NOMO-1 treated with DMSO at 0.1 percent for 48 hours (cell line): ENCODE data around the gene PLS1.
A peak's percentile ranks its signal among the peaks of the same experiment; 100 is the strongest.
"Not testable (repeated sequence)": the region's sequence is repeated elsewhere in the genome, so short reads cannot be mapped to it uniquely, and the experiment has no call there.

Experiments used
- DNase-seq: peaks from one replicate; lab custom pipeline; 2025; ENCODE audit not compliant: unreplicated experiment; lab: John Stamatoyannopoulos, UW

Gene PLS1

DNA sequence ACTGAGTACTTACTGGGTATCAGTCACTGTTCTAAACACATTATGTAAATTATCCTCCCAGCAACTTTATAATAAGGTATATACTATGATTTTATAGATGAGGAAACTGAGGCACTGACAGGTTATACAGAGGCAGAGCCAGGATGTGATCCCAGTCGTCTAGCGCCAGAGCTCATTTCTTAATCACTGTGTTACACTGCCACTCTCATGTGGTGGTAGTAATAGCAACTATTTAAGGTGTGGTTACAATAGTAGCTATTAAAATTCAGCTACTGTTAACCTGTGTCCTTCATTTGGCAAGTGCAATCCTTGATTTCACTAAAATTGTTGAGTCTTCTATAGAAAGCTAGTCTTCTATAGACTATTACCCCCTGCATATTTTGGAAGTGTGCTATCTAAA is 84.5 kb downstream of the PLS1 start:
- no peak for DNase-seq

DNA sequence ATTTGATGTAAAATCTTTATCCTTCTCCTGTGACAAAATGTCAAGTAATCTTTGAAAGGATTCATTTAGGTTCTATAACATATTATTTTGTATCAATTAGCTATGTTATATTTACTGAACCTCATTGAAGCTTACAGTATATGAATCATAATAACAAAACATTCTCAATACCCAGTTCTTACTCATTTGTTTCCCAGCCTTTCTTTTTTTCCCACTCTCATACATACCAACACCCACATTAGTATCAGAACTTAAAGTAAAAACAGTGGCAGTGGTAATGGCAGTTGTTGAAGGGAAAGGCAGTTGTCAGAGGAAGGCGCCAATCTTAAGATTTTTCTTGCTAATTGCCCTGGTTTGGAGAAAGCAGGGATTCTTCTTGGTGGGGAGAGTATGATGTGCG is 94.4 kb downstream of the PLS1 start:
- no peak for DNase-seq

DNA sequence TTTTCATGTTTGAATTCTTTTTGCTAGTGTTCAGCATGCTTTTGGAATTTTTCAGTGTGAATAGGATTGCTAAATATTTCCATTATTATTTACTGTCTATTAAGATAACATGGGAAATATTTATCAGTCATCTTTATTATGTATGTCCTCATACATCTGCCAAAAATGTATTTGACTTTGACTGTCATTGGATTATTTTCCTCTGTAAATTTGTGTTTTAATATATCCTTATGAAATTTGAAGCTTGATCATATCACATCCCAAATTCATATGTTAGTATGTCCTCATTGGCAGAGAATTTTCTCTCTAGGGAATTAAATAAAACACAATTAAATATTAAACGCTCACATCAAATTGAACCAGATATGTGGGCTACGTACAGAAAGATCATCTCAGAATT is 95.3 kb downstream of the PLS1 start:
- DNase-seq, result no peak

DNA sequence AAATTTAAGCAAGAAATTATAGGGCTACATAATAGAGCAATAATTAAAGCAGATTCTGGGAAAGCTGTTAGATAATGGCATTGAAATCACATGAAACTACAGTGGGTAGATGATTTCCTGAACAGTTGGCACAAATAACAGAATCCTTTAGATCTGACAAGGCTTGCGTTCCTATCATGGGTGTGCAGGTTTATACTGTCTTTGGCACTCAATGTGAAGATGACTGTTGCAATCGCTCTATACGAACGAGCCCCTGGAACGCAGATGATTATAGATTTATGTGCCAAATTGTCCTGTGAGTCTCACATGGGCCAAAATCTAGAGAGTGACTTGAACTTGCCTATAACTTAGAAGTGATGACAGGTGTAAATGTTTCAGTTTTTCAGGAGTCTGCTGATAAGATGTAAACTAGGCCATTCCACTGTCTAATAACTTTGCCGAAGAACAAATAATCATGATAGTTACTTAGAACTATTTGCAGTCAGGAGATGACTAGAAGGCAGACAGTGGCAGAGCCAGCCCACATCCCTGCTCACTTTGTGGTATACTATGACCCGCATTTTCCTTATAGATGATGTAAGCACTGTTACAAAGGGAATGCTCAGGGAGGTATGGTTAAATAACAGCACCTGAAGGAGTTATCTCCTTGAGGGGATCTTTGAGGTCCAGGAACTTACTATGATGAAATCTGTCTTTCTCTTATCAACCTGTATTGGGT is 97.1 kb downstream of the PLS1 start:
- no peak for DNase-seq

DNA sequence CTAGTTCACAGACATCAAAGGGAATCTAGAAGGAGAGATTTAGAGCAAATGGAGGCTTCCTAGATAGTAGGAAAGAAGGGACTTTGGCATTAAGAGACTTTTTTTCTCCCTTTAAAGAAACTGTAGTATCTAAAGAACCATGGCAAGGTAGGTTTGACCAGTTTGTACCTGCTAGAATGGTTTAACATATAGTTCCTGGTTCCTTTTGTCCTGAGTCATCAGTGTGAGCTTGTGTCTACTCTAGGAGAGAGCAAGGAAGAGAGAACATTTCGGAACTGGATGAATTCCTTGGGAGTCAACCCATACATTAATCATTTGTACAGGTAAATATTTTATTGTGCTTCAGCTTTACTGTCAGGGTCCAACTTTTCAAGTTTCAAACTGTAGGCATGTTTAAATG is 98.0 kb downstream of the PLS1 start:
- no peak for DNase-seq

DNA sequence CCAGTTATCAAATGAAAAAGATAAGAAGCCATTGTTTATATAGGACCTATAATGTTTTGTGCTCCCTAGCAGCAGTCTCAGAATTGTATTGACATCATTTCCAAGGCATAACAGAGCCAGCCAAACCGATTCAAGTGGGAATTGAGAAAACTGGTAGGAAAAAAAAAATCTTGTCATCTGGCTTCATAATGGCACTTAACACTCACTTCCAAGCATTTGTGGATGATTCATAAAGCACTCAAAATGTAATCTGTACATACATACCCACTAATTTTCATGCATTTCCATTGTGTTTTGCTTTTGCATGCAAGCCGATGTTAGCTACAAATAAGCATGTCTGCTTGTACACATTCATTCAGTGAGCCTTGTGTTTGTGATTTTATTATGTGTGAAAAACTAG is 109.0 kb downstream of the PLS1 start:
- no peak for DNase-seq

DNA sequence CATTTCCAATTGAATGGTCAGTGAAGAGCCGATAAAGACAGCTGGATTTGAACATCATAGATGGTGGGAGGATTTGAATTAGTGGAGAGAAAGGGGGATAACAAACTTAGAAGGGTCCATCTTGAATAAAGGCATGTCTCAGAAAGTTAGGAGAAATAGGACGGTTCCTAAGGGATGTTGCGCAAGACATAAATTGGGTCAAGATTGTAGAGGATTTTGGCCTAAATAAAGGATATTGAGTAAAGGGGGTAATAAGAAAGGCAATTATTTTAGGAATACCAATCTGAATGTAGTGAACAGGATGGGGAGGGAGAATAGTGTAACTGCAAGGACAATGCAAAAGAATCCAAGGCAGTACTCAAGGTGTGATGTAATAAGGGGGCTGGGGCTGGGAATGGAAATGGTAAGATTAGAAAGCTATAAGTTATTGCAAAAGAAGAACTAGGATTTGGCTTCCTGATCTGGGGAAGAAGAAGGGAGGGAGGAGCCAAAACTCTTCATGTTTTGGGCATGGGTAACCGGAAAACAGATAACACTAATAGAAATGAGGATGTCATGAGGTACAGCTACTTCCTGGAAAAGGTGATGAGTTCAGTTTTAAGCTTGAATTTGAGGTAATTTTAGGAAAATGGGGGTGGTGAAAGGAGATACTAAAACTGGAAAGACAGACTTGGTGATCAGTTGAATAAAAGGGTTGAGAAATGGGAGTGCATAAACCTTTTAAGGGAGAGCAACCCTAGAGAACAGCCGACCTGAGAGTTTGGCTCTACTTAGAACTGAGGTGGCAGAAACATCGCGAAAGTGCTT is 110.3 kb downstream of the PLS1 start:
- no peak for DNase-seq

DNA sequence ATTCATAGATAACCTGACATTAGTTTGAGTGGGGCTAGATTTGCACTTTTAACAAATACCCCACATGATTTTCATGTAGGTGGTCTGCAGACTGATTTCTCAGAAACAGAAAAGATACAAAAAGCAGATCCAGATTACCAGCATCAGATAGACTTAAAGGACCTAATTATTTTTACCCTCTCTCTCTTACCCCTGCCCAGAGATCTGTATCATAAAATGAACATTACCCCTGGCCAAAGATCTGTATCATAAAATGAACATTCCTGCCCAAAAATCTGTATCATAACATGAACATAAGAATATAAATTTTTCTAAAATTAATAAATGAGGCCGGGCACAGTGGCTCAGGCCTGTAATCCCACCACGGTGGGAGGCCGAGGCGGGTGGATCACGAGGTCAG is 113.0 kb downstream of the PLS1 start:
- DNase-seq, result no peak

DNA sequence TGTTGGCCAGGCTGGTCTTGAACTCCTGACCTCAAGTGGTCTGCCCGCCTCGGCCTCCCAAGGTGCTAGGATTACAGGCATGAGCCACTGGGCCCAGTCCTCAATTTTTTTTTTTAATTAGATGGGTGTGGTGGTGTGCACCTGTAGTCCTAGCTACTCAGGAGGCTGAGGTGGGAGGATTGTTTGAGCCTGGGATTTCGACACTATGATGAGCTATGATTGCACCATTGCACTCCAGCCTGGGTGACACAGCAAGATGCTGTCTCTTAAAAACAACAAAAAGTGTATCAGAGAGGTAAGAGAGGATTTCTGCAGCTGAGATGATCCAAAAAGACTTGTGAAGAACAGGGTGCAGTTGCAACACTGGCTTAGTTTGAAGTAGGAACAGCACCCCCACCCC is 118.7 kb downstream of the PLS1 start:
- not testable (repeated sequence) for DNase-seq

DNA sequence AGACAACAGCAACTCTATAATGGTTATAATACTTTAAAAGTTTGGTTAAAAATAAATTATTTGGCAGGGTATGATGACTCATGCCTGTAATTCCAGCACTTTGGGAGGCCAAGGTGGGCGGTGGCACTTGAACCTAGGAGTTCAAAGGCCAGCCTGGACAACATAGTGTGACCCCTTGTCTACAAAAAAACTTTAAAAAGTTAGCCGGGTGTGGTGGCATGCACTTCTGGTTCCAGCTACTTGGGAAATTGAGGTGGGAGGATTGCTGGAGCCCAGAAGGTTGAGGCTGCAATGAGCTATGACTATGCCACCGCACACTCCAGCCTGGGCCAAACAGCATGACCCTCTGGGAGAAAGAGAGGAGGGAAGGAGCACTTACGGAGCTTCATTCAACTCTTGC is 119.9 kb downstream of the PLS1 start:
- no peak for DNase-seq

DNA sequence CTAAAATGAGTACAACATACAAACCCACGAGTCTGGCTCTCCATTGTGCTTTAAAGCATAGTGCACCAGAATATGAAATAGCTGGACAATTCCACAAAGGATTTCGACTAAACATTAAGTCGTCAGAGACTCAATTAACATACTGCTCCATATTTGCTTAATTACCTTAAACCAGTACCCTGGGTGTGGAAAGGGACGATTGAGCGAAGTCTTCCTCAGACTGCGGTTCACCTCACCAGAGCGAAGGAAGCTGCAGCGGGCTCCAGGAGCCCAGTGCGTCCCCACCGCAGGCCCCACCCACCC is 127.4 kb downstream of the PLS1 start:
- peak; percentile 86 for DNase-seq

DNA sequence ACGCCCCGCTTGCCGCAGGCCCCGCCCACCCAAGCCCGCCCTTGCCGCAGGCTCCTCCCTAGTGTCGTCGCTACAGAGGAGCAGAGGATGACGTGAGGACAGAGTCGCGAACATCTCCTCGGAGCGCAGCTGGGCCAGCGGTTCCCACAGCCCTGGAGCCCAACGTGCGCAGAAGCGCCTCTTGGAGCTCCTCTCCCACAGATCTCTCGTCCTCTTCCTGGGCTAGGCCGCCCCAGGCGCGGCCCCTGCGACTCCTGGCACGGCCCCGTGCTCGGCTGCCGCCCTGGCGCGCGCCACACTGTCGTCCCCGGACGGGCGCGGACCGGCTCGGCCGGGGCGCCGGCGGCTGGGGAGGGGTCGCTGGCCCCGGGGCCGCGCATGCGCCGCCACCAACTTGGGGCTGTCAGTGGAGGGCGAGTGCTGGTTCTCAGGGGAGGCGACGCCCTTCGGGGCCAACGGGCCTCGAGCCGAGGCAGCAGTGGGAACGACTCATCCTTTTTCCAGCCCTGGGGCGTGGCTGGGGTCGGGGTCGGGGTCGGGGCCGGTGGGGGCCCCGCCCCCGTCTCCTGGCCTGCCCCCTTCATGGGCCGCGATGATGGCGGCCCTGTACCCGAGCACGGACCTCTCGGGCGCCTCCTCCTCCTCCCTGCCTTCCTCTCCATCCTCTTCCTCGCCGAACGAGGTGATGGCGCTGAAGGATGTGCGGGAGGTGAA is 127.9 kb downstream of the PLS1 start, which contains the start of gene TRPC1:
TSS of gene TRPC1 (plus strand) at position 67 of the 714 bp plus-strand sequence. CDS start at position 593, 526 bp downstream.
- no peak for DNase-seq

DNA sequence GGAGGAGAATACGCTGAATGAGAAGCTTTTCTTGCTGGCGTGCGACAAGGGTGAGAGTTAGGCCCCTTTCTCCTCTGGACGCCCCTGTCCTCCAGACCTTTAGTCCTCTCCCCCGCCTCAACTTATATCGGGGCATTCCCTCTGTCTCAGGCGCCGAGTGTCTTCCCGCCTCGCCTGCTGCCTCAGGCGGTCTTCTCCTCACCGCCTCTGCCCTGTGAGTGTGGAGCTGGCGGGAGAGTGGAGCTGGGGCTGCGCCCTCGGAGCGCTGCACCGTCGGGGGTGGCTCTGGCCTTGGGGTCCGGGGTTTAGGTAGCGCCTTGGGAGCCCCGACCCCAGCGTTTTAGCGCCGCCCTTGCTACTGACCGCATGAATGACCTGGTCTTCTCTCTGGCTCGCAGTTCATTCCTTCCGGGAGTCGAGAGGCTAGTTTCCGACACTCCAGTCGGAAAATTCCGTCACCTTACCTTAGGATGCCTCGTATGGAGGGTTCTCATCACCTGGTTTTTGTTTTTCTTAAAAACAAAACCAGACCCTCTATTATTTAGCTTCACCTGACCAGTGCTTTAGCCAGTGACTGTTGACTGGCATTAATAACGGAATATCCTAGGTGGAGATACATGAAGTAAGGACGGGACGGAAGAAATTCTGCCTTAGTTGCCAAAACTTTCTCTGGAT is 128.6 kb downstream of the PLS1 start:
- no peak for DNase-seq

DNA sequence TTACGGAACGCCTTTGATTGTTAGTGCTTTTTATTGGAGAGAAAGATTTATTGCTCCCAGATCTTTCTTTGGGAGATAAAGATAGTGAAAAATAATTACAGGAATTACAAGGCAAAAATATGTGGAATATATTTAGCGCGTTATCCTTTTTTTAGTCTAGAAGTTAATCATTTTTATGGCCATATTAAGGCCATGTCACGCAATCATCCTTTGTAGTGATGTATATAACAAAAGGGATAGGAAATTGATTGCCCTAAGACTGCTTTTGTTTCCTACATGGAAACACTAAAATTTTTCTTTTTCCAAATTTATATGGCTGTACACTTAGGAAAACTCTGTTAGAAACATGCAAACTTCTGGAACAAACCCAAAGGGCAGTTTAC is 129.2 kb downstream of the PLS1 start:
- DNase-seq, result no peak

DNA sequence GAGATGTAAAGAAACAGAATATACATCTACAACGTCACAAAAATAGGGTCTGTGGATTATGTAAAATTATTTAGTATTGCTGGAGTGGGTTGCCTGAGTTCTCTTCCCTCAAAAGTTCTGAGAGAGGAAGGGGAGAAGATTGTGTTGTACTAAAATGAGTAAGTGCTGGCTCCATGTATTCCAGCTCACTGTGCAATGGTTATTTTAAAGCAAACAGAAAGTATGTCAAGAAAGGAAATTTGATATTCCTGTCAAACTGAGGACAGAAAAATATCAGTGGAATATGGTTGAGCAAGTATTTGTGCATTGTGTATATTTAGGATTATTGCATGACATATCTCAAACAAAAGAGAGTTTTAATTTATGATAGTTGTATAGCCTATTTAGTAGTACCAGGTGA is 129.8 kb downstream of the PLS1 start:
- DNase-seq, result no peak

DNA sequence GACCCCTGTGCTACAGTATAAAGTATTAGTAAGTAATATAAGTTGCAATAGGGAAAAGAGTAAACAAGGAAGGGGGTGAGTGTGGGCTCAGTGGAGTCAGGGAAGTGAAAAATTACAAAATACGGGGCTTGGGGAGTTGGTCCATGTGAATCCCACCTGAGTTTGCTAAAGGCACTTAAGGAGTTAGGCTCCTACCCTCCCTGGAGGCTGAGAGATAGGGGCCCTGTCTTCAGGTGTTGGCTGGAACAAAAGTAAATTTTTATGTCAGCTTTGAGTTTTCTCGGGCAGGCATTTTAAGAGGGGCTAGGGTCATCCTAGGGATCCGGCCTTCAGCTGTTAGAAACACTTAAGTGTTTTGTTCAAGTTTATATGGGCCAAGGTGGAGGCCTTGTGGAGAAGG is 135.9 kb downstream of the PLS1 start:
- no peak for DNase-seq

DNA sequence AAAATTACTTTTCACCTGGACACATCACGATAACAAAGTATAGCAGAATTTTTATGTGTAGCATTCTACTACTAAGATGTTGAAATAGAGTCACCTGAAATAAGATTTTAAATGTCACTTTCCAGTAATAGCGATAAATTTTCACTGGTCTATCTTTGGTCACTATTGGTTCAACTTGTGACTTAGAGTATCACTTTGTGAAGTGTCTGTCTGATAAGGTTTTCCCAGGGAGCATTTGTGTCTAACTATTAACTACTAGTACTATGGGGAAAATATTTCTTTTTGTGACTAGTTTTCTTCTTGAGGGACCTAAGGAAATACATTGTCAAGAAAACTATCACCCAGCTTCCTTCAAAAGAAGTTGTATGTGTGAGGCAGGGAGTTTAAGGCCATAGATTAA is 138.6 kb downstream of the PLS1 start:
- no peak for DNase-seq

DNA sequence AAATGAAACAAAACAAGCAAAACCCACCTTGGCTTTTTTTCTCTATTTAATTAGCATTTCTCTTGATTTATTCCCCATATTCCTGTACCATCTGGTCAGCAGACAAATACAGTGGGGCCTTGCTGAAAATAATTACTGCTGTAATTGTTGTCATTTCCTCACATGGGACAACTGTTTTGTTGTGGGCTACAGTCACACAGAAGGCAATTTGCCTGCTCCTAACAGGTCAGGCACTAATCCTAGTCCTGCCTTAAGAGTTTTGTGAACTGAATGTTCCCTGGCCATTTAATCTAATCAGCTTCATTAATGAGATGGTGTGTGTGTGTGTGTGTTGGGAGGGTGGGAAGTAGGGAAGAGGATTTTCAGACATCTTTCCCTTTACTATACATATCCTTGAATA is 139.3 kb downstream of the PLS1 start:
- no peak for DNase-seq

DNA sequence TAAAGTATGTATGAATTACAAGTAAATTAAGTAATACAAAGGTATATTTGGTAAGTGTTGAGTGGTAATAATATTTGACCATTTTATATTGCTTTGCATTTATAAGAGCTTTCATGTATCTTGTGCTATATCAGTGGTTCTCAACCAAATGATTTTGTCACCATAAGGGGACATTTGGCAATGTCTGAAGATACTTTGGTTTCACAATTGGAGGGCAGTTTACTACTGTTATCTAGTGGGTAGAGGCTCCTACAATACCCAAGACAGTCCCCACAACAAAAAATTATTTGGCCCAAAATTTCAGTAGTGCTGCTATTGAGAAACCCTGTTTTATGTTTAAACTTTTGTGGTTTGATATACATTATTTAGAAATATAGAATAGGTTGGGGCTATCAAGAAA is 142.2 kb downstream of the PLS1 start:
- DNase-seq, result no peak

DNA sequence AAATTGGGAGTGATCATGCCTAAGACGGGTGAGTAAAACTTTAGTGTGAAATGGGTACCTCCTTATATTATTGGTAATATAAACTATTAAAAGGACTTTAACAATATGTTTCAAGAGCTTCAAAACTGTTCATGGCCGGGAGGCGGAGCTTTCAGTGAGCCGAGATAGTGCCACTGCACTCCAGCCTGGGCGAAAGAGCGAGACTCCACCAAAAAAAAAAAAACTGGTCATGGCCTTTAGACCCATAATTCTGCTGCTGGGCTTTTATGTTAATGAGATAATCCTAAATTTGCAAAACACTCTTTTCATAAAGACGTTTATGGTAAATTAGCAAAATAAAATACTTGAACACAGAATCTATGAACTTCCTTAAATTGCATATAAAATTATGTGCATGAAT is 150.5 kb downstream of the PLS1 start:
- DNase-seq, result no peak

DNA sequence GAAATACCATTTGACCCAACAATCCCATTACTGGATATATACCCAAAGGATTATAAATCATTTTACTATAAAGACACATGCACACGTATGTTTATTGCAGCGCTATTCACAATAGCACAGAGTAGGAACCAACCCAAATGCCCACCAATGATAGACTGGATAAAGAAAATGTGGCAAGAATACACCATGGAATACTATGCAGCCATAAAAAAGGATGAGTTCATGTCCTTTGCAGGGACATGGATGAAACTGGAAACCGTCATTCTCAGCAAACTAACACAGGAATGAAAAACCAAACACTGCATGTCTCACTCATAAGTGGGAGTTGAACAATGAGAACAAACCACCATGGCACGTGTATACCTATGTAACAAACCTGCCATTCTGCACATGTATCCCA is 154.3 kb downstream of the PLS1 start:
- not testable (repeated sequence) for DNase-seq

DNA sequence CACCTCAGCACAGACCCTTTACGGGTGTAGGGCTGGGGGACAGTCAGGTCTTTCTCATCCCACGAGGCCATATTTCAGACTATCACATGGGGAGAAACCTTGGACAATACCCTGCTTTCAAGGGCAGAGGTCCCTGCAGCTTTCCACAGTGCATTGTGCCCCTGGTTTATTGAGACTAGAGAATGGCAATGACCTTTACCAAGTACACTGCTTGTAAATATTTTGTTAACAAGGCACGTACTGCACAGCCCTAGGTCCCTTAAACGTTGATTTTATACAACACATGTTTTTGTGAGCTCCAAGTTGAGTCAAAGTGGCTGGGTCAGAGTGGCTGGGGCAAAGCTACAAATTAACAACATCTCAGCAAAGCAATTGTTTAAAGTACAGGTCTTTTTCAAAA is 156.4 kb downstream of the PLS1 start:
- DNase-seq, result not testable (repeated sequence)
